GM23248 (cell line): ENCODE data around the gene DLG3. TPM values are rescaled to one million over a fixed set of nuclear protein-coding genes. Genes with fewer than 3 reads are reported as not detected.

Experiments used
- DNase-seq: peaks from one replicate; pipeline ENCODE4 v3.0.0-alpha.2; 2015
- H2AFZ ChIP-seq: fragments of 200-600 bp; sonication (generic); 2 replicates; pipeline ENCODE4 v1.6.1; 2016; ENCODE audit warnings: antibody characterized with exemption
- H3F3A ChIP-seq: fragments of 200-600 bp; sonication (generic); 2 replicates; pipeline ENCODE4 v1.6.1; 2016; ENCODE audit warnings: mild to moderate bottlenecking, antibody characterized with exemption, mixed run types; ENCODE audit not compliant: insufficient read depth
- H3K27ac ChIP-seq: fragments of 200-600 bp; sonication (generic); 2 replicates; pipeline ENCODE4 v1.5.1; 2016; ENCODE audit warnings: mild to moderate bottlenecking
- H3K27me3 ChIP-seq: fragments of 200-600 bp; sonication (generic); replicated peaks from 2 replicates; pipeline ENCODE4 v1.6.1; 2016; ENCODE audit warnings: mild to moderate bottlenecking; ENCODE audit not compliant: insufficient read depth
- H3K36me3 ChIP-seq: fragments of 200-600 bp; sonication (generic); 2 replicates; pipeline ENCODE4 v1.6.1; 2016; ENCODE audit warnings: low read depth, mild to moderate bottlenecking
- H3K4me1 ChIP-seq: fragments of 200-600 bp; sonication (generic); 2 replicates; pipeline ENCODE4 v1.6.1; 2016; ENCODE audit warnings: mild to moderate bottlenecking; ENCODE audit not compliant: insufficient read depth
- H3K4me2 ChIP-seq: fragments of 200-600 bp; sonication (generic); one replicate; pipeline ENCODE4 v1.6.1; 2016; ENCODE audit warnings: mild to moderate bottlenecking; ENCODE audit not compliant: unreplicated experiment
- H3K4me3 ChIP-seq: fragments of 200-600 bp; sonication (generic); 2 replicates; pipeline ENCODE4 v1.5.1; 2016; ENCODE audit warnings: mild to moderate bottlenecking
- H3K79me2 ChIP-seq: fragments of 200-600 bp; sonication (generic); 2 replicates; pipeline ENCODE4 v1.6.1; 2016; ENCODE audit warnings: mild to moderate bottlenecking; ENCODE audit not compliant: insufficient read depth
- H3K9ac ChIP-seq: fragments of 200-600 bp; sonication (generic); 2 replicates; pipeline ENCODE4 v1.6.1; 2016; ENCODE audit warnings: mild to moderate bottlenecking
- H3K9me2 ChIP-seq: fragments of 200-600 bp; sonication (generic); 2 replicates; pipeline ENCODE4 v1.6.1; 2016; ENCODE audit warnings: mixed run types, mild to moderate bottlenecking, moderate library complexity; ENCODE audit not compliant: insufficient read depth
- H3K9me3 ChIP-seq: fragments of 200-600 bp; sonication (generic); one replicate; pipeline ENCODE4 v1.6.1; 2017; ENCODE audit warnings: low read depth
- H4K20me1 ChIP-seq: fragments of 200-600 bp; sonication (generic); 2 replicates; pipeline ENCODE4 v1.6.0; 2016; ENCODE audit not compliant: insufficient read depth
- EZH2 ChIP-seq: fragments of 200-600 bp; sonication (generic); IDR thresholded peaks from 2 replicates; pipeline ENCODE4 v1.6.1; 2018; ENCODE audit warnings: antibody characterized with exemption, mild to moderate bottlenecking; ENCODE audit not compliant: insufficient read depth, poor library complexity, severe bottlenecking
- EZH2phosphoT487 ChIP-seq: fragments of 200-600 bp; sonication (generic); IDR thresholded peaks from 2 replicates; pipeline ENCODE4 v1.6.1; 2018; ENCODE audit warnings: antibody characterized with exemption, moderate library complexity, mild to moderate bottlenecking, low read depth; ENCODE audit not compliant: insufficient read depth
- whole genome bisulfite sequencing, 2 experiments: methylation state at CpG; one replicate each; pipeline ENCODE4 v1.1.6; 2015 to 2017; ENCODE audit warnings: low lambda C conversion rate in 2 of 2, low coverage in 1 of 2; ENCODE audit errors: missing lambda C conversion rate in 2 of 2; 5-methylcytosine and 5-hydroxymethylcytosine counted together
- in situ Hi-C: fragments of 300-500 bp; cut with MboI; formaldehyde crosslinking; loops from 2 replicates; pipeline ENCODE4 v1.15.0; 2020
- polyA plus RNA-seq: library from polyadenylated mRNA; unstranded; fragments of >200 nt; fragmentation: Nextera tagmentation; extraction: Ambion mirVana; gene quantifications from 2 replicates; pipeline ENCODE4 v1.2.1, GENCODE V29; 2016
- total RNA-seq: library from RNA; depleted of rRNA; stranded (reverse); fragments of >200 nt; shearing (Covaris generic); gene quantifications from 2 replicates; pipeline ENCODE4 v1.2.3, GENCODE V29; 2014

DLG3 gene
- total and polyA plus RNA-seq, 2 experiments from 2014 or later, result 1.7 to 1.9 TPM

DNA sequence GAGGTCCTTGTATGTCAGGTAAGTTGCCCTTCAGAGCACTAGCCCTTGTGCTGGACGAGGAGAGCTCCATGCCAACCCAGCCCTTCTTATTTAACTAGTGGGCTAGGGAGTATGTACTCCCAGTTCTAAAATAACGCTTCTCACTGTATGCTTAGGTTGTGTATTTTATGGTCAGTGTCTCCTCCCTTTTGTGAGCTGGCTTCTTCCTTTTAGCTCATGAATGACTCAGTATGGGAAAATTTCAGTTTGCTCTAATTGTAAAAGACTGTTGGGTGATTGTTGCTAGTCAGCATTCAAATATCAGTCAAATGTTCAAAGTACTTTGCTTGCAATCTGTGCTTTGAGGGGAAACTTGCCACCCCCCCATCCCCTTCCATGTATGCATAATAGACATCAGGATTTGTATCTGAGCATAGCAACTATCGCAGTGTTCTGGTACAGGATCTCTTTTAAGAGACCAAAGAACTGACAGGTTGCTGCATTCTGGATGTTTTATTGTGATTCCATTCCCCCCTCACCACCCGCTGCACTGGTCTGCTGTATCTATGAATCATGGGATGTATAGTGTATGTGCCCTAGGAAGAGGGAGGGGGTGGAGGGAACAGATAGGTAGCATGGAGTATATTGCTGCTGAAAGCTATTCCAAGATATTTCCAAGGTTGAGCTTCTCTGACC is 34.7 kb downstream of the DLG3 start:
- peaks cover 17% of the 10 kb centered on the region for H3K4me1 ChIP-seq
- no peaks in the 10 kb centered on the region for H3K36me3 ChIP-seq
- no peaks in the 10 kb centered on the region for H3K79me2 ChIP-seq
- H3K4me3 ChIP-seq, result no peak overlapping the region
- TF ChIP-seq EZH2, result no peak
- TF ChIP-seq EZH2phosphoT487, result no peak
- H3F3A ChIP-seq, result 0 out of 2 replicates have a peak, but pooled peaks cover 6% of the 10 kb centered on the region
- no peaks in the 10 kb centered on the region for H3K27me3 ChIP-seq
- in situ Hi-C loops, result no loop called here
- H4K20me1 ChIP-seq, result no peaks in the 10 kb centered on the region
- H3K9me3 ChIP-seq, result no peaks in the 10 kb centered on the region
- peak overlapping the region; percentile 38; the same call in 1 of the 2 replicates for H3K9ac ChIP-seq
- peak overlapping the region; percentile 32 for H3K4me2 ChIP-seq
- no peaks in the 10 kb centered on the region for H3K9me2 ChIP-seq
- H3K27ac ChIP-seq, result peak overlapping the region; percentile 65
- no peak overlapping the region for H2AFZ ChIP-seq
- peak; percentile 79 for DNase-seq
- WGBS, 2 experiments, result 34 to 41% methylated on average over 4 of the region's 4 CpGs

DNA sequence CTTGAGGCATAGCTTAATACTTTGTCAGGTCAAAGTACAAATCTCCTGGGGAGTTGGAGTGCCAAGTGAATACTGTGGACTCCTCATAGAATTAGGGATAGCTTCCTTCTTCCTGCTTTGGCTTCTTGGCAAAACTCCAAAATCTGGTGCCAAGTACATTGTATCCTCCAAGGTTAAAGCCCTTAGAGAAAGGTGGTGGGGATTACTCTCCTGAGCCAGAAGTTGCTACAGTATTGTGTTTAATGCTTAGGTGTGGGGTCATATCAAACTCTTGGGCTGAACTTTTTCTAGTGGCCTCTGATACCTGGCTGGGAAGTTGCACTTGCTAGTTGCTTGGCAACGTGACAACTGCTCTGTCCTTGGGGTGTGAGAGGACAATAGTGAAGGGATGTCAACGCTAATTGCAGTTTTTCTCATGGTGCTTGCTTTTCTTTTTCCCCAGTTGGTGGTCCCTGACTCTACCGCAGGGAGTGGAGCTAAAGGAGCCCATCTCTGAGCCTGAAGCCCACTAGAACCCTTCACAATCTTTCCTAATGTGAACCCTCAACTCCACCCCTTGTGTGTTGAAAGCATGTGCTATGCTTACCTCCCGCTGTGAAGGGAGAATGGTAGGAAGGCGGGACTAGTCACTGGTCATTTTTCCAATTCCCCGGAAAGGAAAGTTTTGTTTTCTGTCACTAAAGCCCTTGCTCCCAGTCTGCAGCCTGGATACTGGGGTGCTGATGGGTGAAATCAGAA is 35.5 kb downstream of the DLG3 start:
- TF ChIP-seq EZH2 (no peak), EZH2phosphoT487 (no peak)
- no peak overlapping the region for H3K4me2 ChIP-seq
- 0 out of 2 replicates have a peak, but pooled peaks cover 6% of the 10 kb centered on the region for H3F3A ChIP-seq
- 82 to 91% methylated on average over 3 to 6 of the region's 6 CpGs for WGBS, 2 experiments
- DNase-seq, result no peak
- H3K79me2 ChIP-seq, result no peaks in the 10 kb centered on the region
- H3K9me3 ChIP-seq, result no peaks in the 10 kb centered on the region
- in situ Hi-C loops, result no loop called here
- H3K4me3 ChIP-seq, result no peak overlapping the region
- H4K20me1 ChIP-seq, result no peaks in the 10 kb centered on the region
- peak overlapping the region; percentile 65 for H3K27ac ChIP-seq
- H3K9me2 ChIP-seq, result no peaks in the 10 kb centered on the region
- no peak overlapping the region for H2AFZ ChIP-seq
- H3K4me1 ChIP-seq, result peaks cover 17% of the 10 kb centered on the region
- H3K36me3 ChIP-seq, result no peaks in the 10 kb centered on the region
- no peak overlapping the region for H3K9ac ChIP-seq
- H3K27me3 ChIP-seq, result no peaks in the 10 kb centered on the region

DNA sequence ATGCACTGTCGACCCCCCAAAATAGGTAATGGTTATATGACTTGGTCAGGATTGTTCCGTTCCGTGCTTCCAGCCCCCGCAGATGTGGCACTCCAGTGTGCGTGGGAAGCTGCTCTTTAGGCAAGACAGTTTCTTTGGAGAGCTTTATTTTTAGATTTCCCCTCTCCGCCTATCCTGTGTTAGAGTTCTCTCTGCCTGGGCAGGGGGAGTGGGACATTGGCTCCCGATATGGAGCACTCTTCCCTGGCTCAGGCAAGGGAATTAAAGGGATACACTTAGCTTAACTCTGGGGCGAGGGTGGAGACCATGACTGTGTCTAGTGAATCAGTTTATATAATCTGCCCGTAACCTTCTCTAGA is 36.0 kb downstream of the DLG3 start:
- no peak for DNase-seq
- Histone ChIP-seq H3K4me2 (no peak overlapping the region), H3K9ac (no peak overlapping the region), H3K27ac (no peak overlapping the region), H3K9me2 (no peaks in the 10 kb centered on the region), H3K9me3 (no peaks in the 10 kb centered on the region), H3K4me1 (peaks cover 17% of the 10 kb centered on the region), H3K27me3 (no peaks in the 10 kb centered on the region), H2AFZ (no peak overlapping the region), H3K4me3 (no peak overlapping the region), H3K79me2 (no peaks in the 10 kb centered on the region), H3F3A (0 out of 2 replicates have a peak, but pooled peaks cover 6% of the 10 kb centered on the region), H3K36me3 (no peaks in the 10 kb centered on the region), H4K20me1 (no peaks in the 10 kb centered on the region)
- 82 to 88% methylated on average over 8 to 9 of the region's 9 CpGs for WGBS, 2 experiments
- TF ChIP-seq EZH2, result no peak
- no peak for TF ChIP-seq EZH2phosphoT487
- in situ Hi-C loops, result no loop called here

DNA sequence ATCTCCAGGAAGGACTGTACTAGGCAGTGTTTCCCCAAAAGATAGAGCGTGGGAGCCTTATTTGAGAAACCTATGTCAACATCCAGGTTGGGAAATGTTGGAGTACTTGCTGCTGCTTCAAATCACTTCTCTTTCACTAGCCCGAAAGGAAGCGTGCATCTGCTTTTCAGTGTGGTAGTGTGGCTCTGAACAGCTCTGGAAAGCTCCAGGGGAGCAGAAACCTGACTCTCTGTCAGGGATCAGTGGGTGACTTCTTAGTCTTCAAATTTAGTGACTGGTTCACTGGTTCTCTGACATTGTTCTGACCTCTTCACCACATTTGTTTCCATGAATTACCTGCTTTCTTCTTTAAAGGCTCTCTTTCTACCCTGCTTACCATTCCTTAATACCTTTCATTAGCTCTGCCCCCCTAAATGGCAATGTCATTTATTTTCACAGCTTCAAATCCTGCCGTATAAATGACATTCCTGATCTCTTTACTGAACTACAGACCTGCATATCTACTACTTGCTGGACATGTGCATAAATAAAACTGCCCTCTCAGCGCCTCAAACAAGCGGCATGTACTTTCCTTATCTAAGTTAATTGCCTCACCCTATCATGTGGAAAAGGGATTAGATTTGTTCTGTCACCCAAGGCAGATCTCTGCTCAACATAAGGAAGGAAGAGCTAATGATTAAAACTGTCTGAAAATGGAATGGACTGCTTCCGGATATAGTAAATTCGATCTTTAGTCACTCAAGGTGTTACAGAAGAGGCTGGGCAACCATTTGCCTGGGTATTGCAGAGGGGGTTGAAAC is 37.0 kb downstream of the DLG3 start:
- in situ Hi-C loops, result no loop called here
- no peak overlapping the region for H3K9ac ChIP-seq

More for the DNA sequence above, 37.0 kb downstream of the DLG3 start:
- 0 out of 2 replicates have a peak, but pooled peaks cover 6% of the 10 kb centered on the region for H3F3A ChIP-seq
- H3K4me3 ChIP-seq, result no peak overlapping the region
- H3K9me2 ChIP-seq, result no peaks in the 10 kb centered on the region
- no peaks in the 10 kb centered on the region for H3K27me3 ChIP-seq
- H3K79me2 ChIP-seq, result no peaks in the 10 kb centered on the region
- H3K4me2 ChIP-seq, result no peak overlapping the region
- H3K9me3 ChIP-seq, result no peaks in the 10 kb centered on the region
- TF ChIP-seq EZH2phosphoT487, result no peak
- no peak for TF ChIP-seq EZH2
- no peaks in the 10 kb centered on the region for H3K36me3 ChIP-seq
- H2AFZ ChIP-seq, result no peak overlapping the region
- H3K4me1 ChIP-seq, result peaks cover 17% of the 10 kb centered on the region
- no peak overlapping the region for H3K27ac ChIP-seq
- H4K20me1 ChIP-seq, result no peaks in the 10 kb centered on the region
- no peak for DNase-seq
- 95 to 96% methylated on average over 8 of the region's 8 CpGs for WGBS, 2 experiments
